IMR-90 (cell line): ENCODE results near the gene PADI1. TPM values are rescaled to one million over a fixed set of nuclear protein-coding genes. Genes with fewer than 3 reads are reported as not detected.

Experiments used
- ATAC-seq: fragments of 200-7000 bp; cut with Tn5 transposase; 2 replicates; pipeline ENCODE4 v1.9.1; 2020; ENCODE audit warnings: low read depth, mild to moderate bottlenecking, moderate library complexity
- BruUV-seq: library from RNA; stranded (reverse); fragments of 400-500 nt; replicated peaks from 2 replicates; lab custom pipeline; 2021; lab: Mats Ljungman, UMichigan
- CTCF ChIA-PET: fragments of 300-600 bp; formaldehyde crosslinking; extraction: SDS; loops from one replicate; lab custom pipeline; 2021; ENCODE audit warnings: antibody characterized with exemption; lab: Yijun Ruan, JAX
- POLR2A ChIA-PET: fragments of 300-600 bp; sonication (Branson Sonifier 250); formaldehyde crosslinking; loops from one replicate; lab custom pipeline; 2022; ENCODE audit warnings: antibody characterized with exemption; ENCODE audit not compliant: unreplicated experiment; lab: Charles Lee
- DNase-seq: peaks from one replicate; pipeline ENCODE4 v3.0.0; 2013
- H2AFZ ChIP-seq: replicated peaks from 2 replicates; pipeline ENCODE3; 2013; ENCODE audit warnings: low read length, mild to moderate bottlenecking; ENCODE audit not compliant: poor library complexity
- H2AK5ac ChIP-seq: 2 replicates; pipeline ENCODE4 v1.6.1; 2013; ENCODE audit warnings: low read depth, low read length, inconsistent platforms
- H2AK9ac ChIP-seq: replicated peaks from 2 replicates; pipeline ENCODE3; 2013; ENCODE audit warnings: mild to moderate bottlenecking, low read depth, low read length, moderate library complexity; ENCODE audit not compliant: poor library complexity
- H2BK120ac ChIP-seq: 2 replicates; pipeline ENCODE4 v1.6.1; 2013; ENCODE audit warnings: low read depth, low read length, inconsistent platforms
- H2BK15ac ChIP-seq: 3 replicates; pipeline ENCODE4 v1.6.1; 2013; ENCODE audit warnings: low read depth, low read length, inconsistent platforms
- H2BK20ac ChIP-seq: 2 replicates; pipeline ENCODE4 v1.6.1; 2013; ENCODE audit warnings: low read depth, mild to moderate bottlenecking, inconsistent platforms, low read length, moderate library complexity
- H2BK5ac ChIP-seq: 2 replicates; pipeline ENCODE4 v1.6.1; 2013; ENCODE audit warnings: mild to moderate bottlenecking, low read depth, low read length, inconsistent platforms; ENCODE audit not compliant: poor library complexity, severe bottlenecking
- H3K14ac ChIP-seq: replicated peaks from 2 replicates; pipeline ENCODE4 v1.6.1; 2013; ENCODE audit warnings: low read depth, low read length, inconsistent platforms
- H3K18ac ChIP-seq: 2 replicates; pipeline ENCODE4 v1.6.1; 2013; ENCODE audit warnings: low read depth, low read length, control low read depth
- H3K23ac ChIP-seq: 2 replicates; pipeline ENCODE4 v1.6.1; 2013; ENCODE audit warnings: low read depth, low read length, inconsistent platforms
- H3K27ac ChIP-seq: 2 replicates; pipeline ENCODE4 v1.5.1; 2013; ENCODE audit warnings: mild to moderate bottlenecking, control low read depth, low read length; ENCODE audit not compliant: insufficient read depth
- H3K27me3 ChIP-seq: 2 replicates; pipeline ENCODE4 v1.6.1; 2013; ENCODE audit warnings: low read length; ENCODE audit not compliant: control insufficient read depth, insufficient read depth
- H3K36me3 ChIP-seq: 2 replicates; pipeline ENCODE4 v1.6.1; 2013; ENCODE audit warnings: low read length, mixed read lengths; ENCODE audit not compliant: control insufficient read depth, insufficient read depth
- H3K4ac ChIP-seq: 2 replicates; pipeline ENCODE4 v1.6.1; 2013; ENCODE audit warnings: low read depth, low read length, inconsistent platforms
- H3K4me1 ChIP-seq: 2 replicates; pipeline ENCODE4 v1.6.1; 2013; ENCODE audit warnings: low read length, mixed read lengths; ENCODE audit not compliant: control insufficient read depth, insufficient read depth
- H3K4me2 ChIP-seq: 2 replicates; pipeline ENCODE4 v1.6.1; 2013; ENCODE audit warnings: low read depth, mild to moderate bottlenecking, control low read depth, low read length, moderate library complexity
- H3K4me3 ChIP-seq: 2 replicates; pipeline ENCODE4 v1.5.1; 2013; ENCODE audit warnings: low read depth, mild to moderate bottlenecking, control low read depth, low read length, moderate library complexity; ENCODE audit not compliant: insufficient read depth
- H3K56ac ChIP-seq: 2 replicates; pipeline ENCODE4 v1.6.1; 2013; ENCODE audit warnings: low read length, inconsistent platforms; ENCODE audit not compliant: insufficient read depth; ENCODE audit errors: extremely low read depth
- H3K79me1 ChIP-seq, 2 experiments: 2 replicates each; pipeline ENCODE4 v1.6.1; 2013; ENCODE audit warnings: low read length in 2 of 2, inconsistent platforms in 1 of 2, low read depth in 1 of 2
- H3K9ac ChIP-seq: 2 replicates; pipeline ENCODE4 v1.6.1; 2013; ENCODE audit warnings: low read depth, low read length, control low read depth
- H3K9me1 ChIP-seq: 2 replicates; pipeline ENCODE4 v1.6.1; 2013; ENCODE audit warnings: low read length, inconsistent platforms; ENCODE audit not compliant: insufficient read depth
- H3K9me3 ChIP-seq: 2 replicates; pipeline ENCODE4 v1.6.1; 2013; ENCODE audit warnings: low read length; ENCODE audit not compliant: control insufficient read depth, insufficient read depth
- H4K20me1 ChIP-seq: 2 replicates; pipeline ENCODE4 v1.6.1; 2013; ENCODE audit warnings: low read length, inconsistent platforms; ENCODE audit not compliant: insufficient read depth
- H4K5ac ChIP-seq: 2 replicates; pipeline ENCODE4 v1.6.1; 2013; ENCODE audit warnings: mild to moderate bottlenecking, low read depth, low read length, control low read depth
- H4K8ac ChIP-seq, 2 experiments: 2 replicates each; pipeline ENCODE4 v1.6.1; 2013; ENCODE audit warnings: low read depth in 2 of 2, low read length in 2 of 2, control low read depth in 1 of 2, inconsistent platforms in 1 of 2
- H4K91ac ChIP-seq: 2 replicates; pipeline ENCODE4 v1.6.1; 2013; ENCODE audit warnings: low read depth, low read length, inconsistent platforms; ENCODE audit not compliant: insufficient read depth
- BHLHE40 ChIP-seq: fragments of 150-350 bp; IDR thresholded peaks from 2 replicates; pipeline ENCODE4 v1.6.1; 2016; ENCODE audit warnings: mild to moderate bottlenecking, low read depth, low read length
- CEBPB ChIP-seq: IDR thresholded peaks from 2 replicates; pipeline ENCODE4 v1.6.1; 2012; ENCODE audit warnings: low read depth, low read length, improper control_type of control experiment
- CHD1 ChIP-seq: IDR thresholded peaks from 2 replicates; pipeline ENCODE4 v1.6.1; 2012; ENCODE audit warnings: low read depth, low read length, improper control_type of control experiment
- FOS ChIP-seq: fragments of 150-350 bp; IDR thresholded peaks from 2 replicates; pipeline ENCODE4 v1.6.1; 2016; ENCODE audit warnings: low read depth, low read length
- MAFK ChIP-seq: IDR thresholded peaks from 2 replicates; pipeline ENCODE4 v1.6.1; 2012; ENCODE audit warnings: low read depth, low read length, improper control_type of control experiment
- MAZ ChIP-seq: IDR thresholded peaks from 2 replicates; pipeline ENCODE4 v1.6.1; 2012; ENCODE audit warnings: low read depth, mild to moderate bottlenecking, low read length, improper control_type of control experiment, moderate library complexity, borderline replicate concordance
- MXI1 ChIP-seq: IDR thresholded peaks from 2 replicates; pipeline ENCODE4 v1.6.1; 2012; ENCODE audit warnings: low read depth, mild to moderate bottlenecking, low read length, moderate library complexity, borderline replicate concordance
- NFE2L2 ChIP-seq: fragments of 150-350 bp; IDR thresholded peaks from 2 replicates; pipeline ENCODE4 v1.6.1; 2016; ENCODE audit warnings: low read depth, mild to moderate bottlenecking, low read length
- POLR2A ChIP-seq: IDR thresholded peaks from 2 replicates; pipeline ENCODE4 v1.6.1; 2012; ENCODE audit warnings: mild to moderate bottlenecking, low read depth, low read length
- RAD21 ChIP-seq: IDR thresholded peaks from 2 replicates; pipeline ENCODE4 v1.6.1; 2012; ENCODE audit warnings: low read length, improper control_type of control experiment
- RCOR1 ChIP-seq: IDR thresholded peaks from 2 replicates; pipeline ENCODE4 v1.6.1; 2012; ENCODE audit warnings: mild to moderate bottlenecking, low read length, improper control_type of control experiment; ENCODE audit not compliant: insufficient replicate concordance
- RFX5 ChIP-seq: IDR thresholded peaks from 2 replicates; pipeline ENCODE4 v1.8.0; 2012; ENCODE audit warnings: low read depth, mild to moderate bottlenecking, low read length, moderate library complexity
- SMC3 ChIP-seq: fragments of 150-350 bp; IDR thresholded peaks from 2 replicates; pipeline ENCODE4 v1.6.1; 2016; ENCODE audit warnings: low read depth, mild to moderate bottlenecking, antibody characterized with exemption, low read length, moderate library complexity
- WGBS, 2 experiments: methylation state at CpG; one replicate each; pipeline versions ENCODE4 v1.1.5 to v1.1.7; 2013; ENCODE audit warnings: missing lambda C conversion rate in 2 of 2; ENCODE audit not compliant: insufficient read length in 1 of 2; ENCODE audit errors: extremely low coverage in 2 of 2; 5-methylcytosine and 5-hydroxymethylcytosine counted together
- dilution Hi-C: fragments of 300-500 bp; cut with HindIII; formaldehyde crosslinking; loops from one replicate; pipeline ENCODE4 v1.14.3; 2018; ENCODE audit warnings: low sequenced_read_pairs; ENCODE audit not compliant: unreplicated experiment
- in situ Hi-C: fragments of 300-500 bp; cut with MboI; formaldehyde crosslinking; loops from 3 replicates; pipeline ENCODE4 v1.14.3; 2019; ENCODE audit warnings: low sequenced_read_pairs, inconsistent platforms, mixed read lengths
- intact Hi-C: fragments of 100-400 bp; cut with micrococcal nuclease; formaldehyde crosslinking; loops from 2 replicates; pipeline ENCODE4 v1.10.0; 2022
- polyA plus RNA-seq, 3 experiments: library from polyadenylated mRNA; depleted of rRNA; stranded (reverse); fragments of >200 nt; gene quantifications; 2 replicates each; pipeline ENCODE4 v1.2.3, GENCODE V29; 2012; ENCODE audit warnings: low replicate concordance in 1 of 3
- total RNA-seq: library from RNA; depleted of rRNA; stranded (reverse); fragments of >200 nt; gene quantifications from 2 replicates; pipeline ENCODE4 v1.2.3, GENCODE V29; 2012
- TF ChIP-seq, protein P1 (sequence below): fragments of 150-350 bp; IDR thresholded peaks from 2 replicates; pipeline ENCODE4 v1.6.1; 2016; ENCODE audit warnings: low read depth, mild to moderate bottlenecking, low read length, moderate library complexity, borderline replicate concordance
- TF ChIP-seq, protein P2 (sequence below): fragments of 150-350 bp; IDR thresholded peaks from 2 replicates; pipeline ENCODE4 v1.6.1; 2017; ENCODE audit warnings: mild to moderate bottlenecking, antibody characterized with exemption, low read length, low read depth

PADI1 gene
- total and polyA plus RNA-seq, 2 of the 4 experiments (the other 2 are of a cell fraction), result 0.17 TPM; not detected in 1

DNA sequence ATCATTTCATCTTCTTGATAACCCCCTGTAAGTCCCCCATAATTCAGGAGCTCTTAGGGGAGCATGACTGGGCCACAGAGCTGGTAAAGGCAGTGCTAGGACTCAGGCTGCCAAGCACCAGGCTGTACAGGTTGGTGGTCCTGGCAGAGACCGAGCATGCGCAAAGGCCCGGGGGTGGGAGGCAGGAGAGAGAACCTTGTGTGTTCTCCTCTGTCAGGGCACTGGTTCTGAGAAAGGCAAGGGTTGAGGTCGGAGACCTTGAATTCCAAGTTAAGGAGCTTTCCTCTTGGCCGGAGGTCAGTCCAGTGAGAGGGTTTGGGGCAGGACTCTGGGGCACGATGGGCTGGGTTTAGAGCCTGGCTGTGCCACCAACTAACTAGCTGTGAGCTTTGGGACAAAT lies 67.1 kb downstream of the PADI1 start:
- H2AFZ ChIP-seq, result no peak overlapping the region
- no peak overlapping the region for H4K8ac ChIP-seq
- ChIA-PET CTCF (no interaction called here), POLR2A (no interaction called here)
- dilution Hi-C loops (no loop called here), intact Hi-C loops (no loop called here), in situ Hi-C loops (no loop called here)
- no peak overlapping the region for H3K14ac ChIP-seq
- H4K20me1 ChIP-seq, result no peaks in the 10 kb centered on the region
- no peak overlapping the region for H2BK15ac ChIP-seq
- H3K23ac ChIP-seq, result no peak overlapping the region
- no TSS peak for BruUV-seq
- H3K4me1 ChIP-seq, result no peaks in the 10 kb centered on the region
- TF ChIP-seq RAD21 (no peak), CHD1 (no peak), POLR2A (no peak), BHLHE40 (no peak), MAFK (no peak), FOS (no peak), SMC3 (no peak), CEBPB (no peak), RFX5 (no peak), MXI1 (no peak), MAZ (no peak), RCOR1 (no peak), NFE2L2 (no peak)
- TF ChIP-seq, protein P1, sequence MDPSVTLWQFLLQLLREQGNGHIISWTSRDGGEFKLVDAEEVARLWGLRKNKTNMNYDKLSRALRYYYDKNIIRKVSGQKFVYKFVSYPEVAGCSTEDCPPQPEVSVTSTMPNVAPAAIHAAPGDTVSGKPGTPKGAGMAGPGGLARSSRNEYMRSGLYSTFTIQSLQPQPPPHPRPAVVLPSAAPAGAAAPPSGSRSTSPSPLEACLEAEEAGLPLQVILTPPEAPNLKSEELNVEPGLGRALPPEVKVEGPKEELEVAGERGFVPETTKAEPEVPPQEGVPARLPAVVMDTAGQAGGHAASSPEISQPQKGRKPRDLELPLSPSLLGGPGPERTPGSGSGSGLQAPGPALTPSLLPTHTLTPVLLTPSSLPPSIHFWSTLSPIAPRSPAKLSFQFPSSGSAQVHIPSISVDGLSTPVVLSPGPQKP, result no peak
- TF ChIP-seq, protein P2, sequence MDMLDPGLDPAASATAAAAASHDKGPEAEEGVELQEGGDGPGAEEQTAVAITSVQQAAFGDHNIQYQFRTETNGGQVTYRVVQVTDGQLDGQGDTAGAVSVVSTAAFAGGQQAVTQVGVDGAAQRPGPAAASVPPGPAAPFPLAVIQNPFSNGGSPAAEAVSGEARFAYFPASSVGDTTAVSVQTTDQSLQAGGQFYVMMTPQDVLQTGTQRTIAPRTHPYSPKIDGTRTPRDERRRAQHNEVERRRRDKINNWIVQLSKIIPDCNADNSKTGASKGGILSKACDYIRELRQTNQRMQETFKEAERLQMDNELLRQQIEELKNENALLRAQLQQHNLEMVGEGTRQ, result no peak
- no peak overlapping the region for H2BK120ac ChIP-seq
- no peaks in the 10 kb centered on the region for H3K9me1 ChIP-seq
- ATAC-seq (no peak), DNase-seq (no peak)
- no peaks in the 10 kb centered on the region for H3K9me3 ChIP-seq
- H4K5ac ChIP-seq, result no peak overlapping the region
- no peaks in the 10 kb centered on the region for H3K36me3 ChIP-seq
- H3K27me3 ChIP-seq, result peaks cover 12% of the 10 kb centered on the region
- 82% methylated on average over 3 of the region's 6 CpGs; no CpG with 5 or more reads in 1 of the 2 experiments for WGBS, 2 experiments
- H3K4me3 ChIP-seq, result no peak overlapping the region
- H3K4ac ChIP-seq, result no peak overlapping the region
- H2BK5ac ChIP-seq, result no peak overlapping the region
- no peak overlapping the region for H3K27ac ChIP-seq
- no peak overlapping the region for H2AK9ac ChIP-seq
- H4K91ac ChIP-seq, result no peak overlapping the region
- no peak overlapping the region for H3K9ac ChIP-seq
- no peak overlapping the region for H2BK20ac ChIP-seq
- no peak overlapping the region for H3K56ac ChIP-seq
- H3K79me1 ChIP-seq, result no peaks in the 10 kb centered on the region
- H3K18ac ChIP-seq, result no peak overlapping the region
- no peak overlapping the region for H3K4me2 ChIP-seq
- H2AK5ac ChIP-seq, result no peak overlapping the region
